ENCODE results near the gene XPO4. TPM values are rescaled to one million over a fixed set of nuclear protein-coding genes. Genes with fewer than 3 reads are reported as not detected.

The XPO4 gene
- polyA plus RNA-seq, 1 of the 3 experiments (the other 2 are of a cell fraction): 4.2 TPM

DNA sequence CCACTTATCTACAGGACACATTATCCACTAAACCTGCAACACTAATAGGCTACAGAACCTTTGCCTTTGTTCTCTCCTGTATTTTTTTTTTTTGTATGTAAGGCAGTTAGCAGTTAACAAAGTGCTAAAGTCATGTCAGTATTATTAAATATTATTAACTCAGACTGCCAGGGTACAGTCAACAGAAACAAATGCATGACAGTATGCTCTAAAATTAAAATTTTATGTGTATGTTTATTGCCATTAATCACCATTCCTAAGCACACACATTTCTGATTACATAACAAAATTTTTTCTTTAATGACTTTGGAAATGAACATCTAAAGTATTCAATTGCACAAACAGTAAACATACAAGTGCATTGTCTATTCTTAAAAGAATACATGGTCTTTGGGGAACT, 41.7 kb downstream of the XPO4 start:
- Histone ChIP-seq H3K4me2 (no peak overlapping the region), H2AFZ (ENCODE audit: low read depth) (no peak overlapping the region), H3F3A (replicated peaks; ENCODE audit: insufficient read depth) (peaks cover 3% of the 10 kb centered on the region), H3K4me3 (ENCODE audit: low read depth in 2 of 2, low read length in 1 of 2) (no peak overlapping the region), H3K4me1 (ENCODE audit: control insufficient read depth in 1 of 2, insufficient read depth in 2 of 2, low read depth in 1 of 2, low read length in 1 of 2) (peaks cover 0 to 3% of the 10 kb centered on the region in 2 experiments; a peak in 1 of 4 replicates), H3K9me3 (no peaks in the 10 kb centered on the region), H3K27ac (ENCODE audit: low read depth in 2 of 2, low read length in 1 of 2) (no peak overlapping the region), H3K27me3 (ENCODE audit: insufficient read depth) (no peaks in the 10 kb centered on the region), H3K36me3 (replicated peaks in 1 of 2; ENCODE audit: control insufficient read depth in 1 of 2, insufficient read depth in 2 of 2, low read length in 1 of 2) (peaks cover 6 to 22% of the 10 kb centered on the region in 2 experiments), H3K9ac (no peak overlapping the region), H3K79me2 (ENCODE audit: insufficient read depth) (peaks cover 18% of the 10 kb centered on the region), H3K9me2 (no peaks in the 10 kb centered on the region), H4K20me1 (ENCODE audit: insufficient read depth) (no peaks in the 10 kb centered on the region)
- no peak for DNase-seq
- ChIA-PET POLR2A (no interaction called here), CTCF (no interaction called here)
- TF ChIP-seq YY1 (IDR thresholded peaks at IDR 0.05; ENCODE audit: low read depth): no peak
- TF ChIP-seq RAD21 (IDR thresholded peaks at IDR 0.05; ENCODE audit: low read length): no peak
- no peak for TF ChIP-seq ELF1 (IDR thresholded peaks at IDR 0.05)
- TF ChIP-seq GATA2 (CRISPR knock-in tag; IDR thresholded peaks at IDR 0.05): no peak
- TF ChIP-seq MEF2A (IDR thresholded peaks at IDR 0.05; ENCODE audit: borderline replicate concordance, low read depth): no peak
- TF ChIP-seq, protein P1, sequence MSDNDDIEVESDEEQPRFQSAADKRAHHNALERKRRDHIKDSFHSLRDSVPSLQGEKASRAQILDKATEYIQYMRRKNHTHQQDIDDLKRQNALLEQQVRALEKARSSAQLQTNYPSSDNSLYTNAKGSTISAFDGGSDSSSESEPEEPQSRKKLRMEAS (IDR thresholded peaks at IDR 0.05; ENCODE audit: low read depth): no peak
- TF ChIP-seq NFIC (IDR thresholded peaks at IDR 0.05; ENCODE audit: borderline replicate concordance): no peak
- TF ChIP-seq EP300 (IDR thresholded peaks at IDR 0.05; ENCODE audit: borderline replicate concordance in 1 of 2, low read depth in 1 of 2, low read length in 1 of 2): no peak
- TF ChIP-seq POLR2AphosphoS5 (IDR thresholded peaks at IDR 0.05; ENCODE audit: low read depth, low read length): no peak
- TF ChIP-seq FOSL2 (IDR thresholded peaks at IDR 0.05; ENCODE audit: borderline replicate concordance, low read depth): no peak
- TF ChIP-seq RXRA (IDR thresholded peaks at IDR 0.05; ENCODE audit: borderline replicate concordance, low read depth): no peak
- TF ChIP-seq, protein P2, sequence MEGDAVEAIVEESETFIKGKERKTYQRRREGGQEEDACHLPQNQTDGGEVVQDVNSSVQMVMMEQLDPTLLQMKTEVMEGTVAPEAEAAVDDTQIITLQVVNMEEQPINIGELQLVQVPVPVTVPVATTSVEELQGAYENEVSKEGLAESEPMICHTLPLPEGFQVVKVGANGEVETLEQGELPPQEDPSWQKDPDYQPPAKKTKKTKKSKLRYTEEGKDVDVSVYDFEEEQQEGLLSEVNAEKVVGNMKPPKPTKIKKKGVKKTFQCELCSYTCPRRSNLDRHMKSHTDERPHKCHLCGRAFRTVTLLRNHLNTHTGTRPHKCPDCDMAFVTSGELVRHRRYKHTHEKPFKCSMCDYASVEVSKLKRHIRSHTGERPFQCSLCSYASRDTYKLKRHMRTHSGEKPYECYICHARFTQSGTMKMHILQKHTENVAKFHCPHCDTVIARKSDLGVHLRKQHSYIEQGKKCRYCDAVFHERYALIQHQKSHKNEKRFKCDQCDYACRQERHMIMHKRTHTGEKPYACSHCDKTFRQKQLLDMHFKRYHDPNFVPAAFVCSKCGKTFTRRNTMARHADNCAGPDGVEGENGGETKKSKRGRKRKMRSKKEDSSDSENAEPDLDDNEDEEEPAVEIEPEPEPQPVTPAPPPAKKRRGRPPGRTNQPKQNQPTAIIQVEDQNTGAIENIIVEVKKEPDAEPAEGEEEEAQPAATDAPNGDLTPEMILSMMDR (IDR thresholded peaks at IDR 0.05): no peak
- TF ChIP-seq TAF1 (IDR thresholded peaks at IDR 0.05; ENCODE audit: borderline replicate concordance, low read depth, low read length): no peak
- no peak for TF ChIP-seq NRF1 (IDR thresholded peaks at IDR 0.05; ENCODE audit: low read depth, low read length)
- no peak for TF ChIP-seq USF2 (IDR thresholded peaks at IDR 0.05; ENCODE audit: borderline replicate concordance, low read depth, low read length)
- TF ChIP-seq FOXM1 (IDR thresholded peaks at IDR 0.05; ENCODE audit: low read depth): no peak
- TF ChIP-seq PBX3 (IDR thresholded peaks at IDR 0.05): no peak
